ENCODE data around the gene GBP3.
"Not testable (repeated sequence)": the region's sequence is repeated elsewhere in the genome, so short reads cannot be mapped to it uniquely, and the experiment has no call there.

GRCh38 chr1:89049187-89049586 lies 26.5 kb upstream of the GBP3 start:
- TF ChIP-seq BCL6 (CRISPR knock-in tag; IDR thresholded peaks at IDR 0.05); LEF1 (IDR thresholded peaks at IDR 0.05); CTCF (IDR thresholded peaks at IDR 0.05 in 2 of 3, conservative IDR thresholded peaks at IDR 0.05 in 1 of 3; ENCODE audit: insufficient read depth in 2 of 3, low read depth in 1 of 3, low read length in 3 of 3); SMARCB1 (IDR thresholded peaks at IDR 0.05; ENCODE audit: insufficient read length, low read depth); NFYB (IDR thresholded peaks at IDR 0.05; ENCODE audit: extremely low read depth, insufficient read length); NFE2 (IDR thresholded peaks at IDR 0.05; ENCODE audit: low read depth); ELF2 (CRISPR knock-in tag; IDR thresholded peaks at IDR 0.05); CBFA2T3 (IDR thresholded peaks at IDR 0.05): not testable (repeated sequence)
- TF ChIP-seq, protein P1, sequence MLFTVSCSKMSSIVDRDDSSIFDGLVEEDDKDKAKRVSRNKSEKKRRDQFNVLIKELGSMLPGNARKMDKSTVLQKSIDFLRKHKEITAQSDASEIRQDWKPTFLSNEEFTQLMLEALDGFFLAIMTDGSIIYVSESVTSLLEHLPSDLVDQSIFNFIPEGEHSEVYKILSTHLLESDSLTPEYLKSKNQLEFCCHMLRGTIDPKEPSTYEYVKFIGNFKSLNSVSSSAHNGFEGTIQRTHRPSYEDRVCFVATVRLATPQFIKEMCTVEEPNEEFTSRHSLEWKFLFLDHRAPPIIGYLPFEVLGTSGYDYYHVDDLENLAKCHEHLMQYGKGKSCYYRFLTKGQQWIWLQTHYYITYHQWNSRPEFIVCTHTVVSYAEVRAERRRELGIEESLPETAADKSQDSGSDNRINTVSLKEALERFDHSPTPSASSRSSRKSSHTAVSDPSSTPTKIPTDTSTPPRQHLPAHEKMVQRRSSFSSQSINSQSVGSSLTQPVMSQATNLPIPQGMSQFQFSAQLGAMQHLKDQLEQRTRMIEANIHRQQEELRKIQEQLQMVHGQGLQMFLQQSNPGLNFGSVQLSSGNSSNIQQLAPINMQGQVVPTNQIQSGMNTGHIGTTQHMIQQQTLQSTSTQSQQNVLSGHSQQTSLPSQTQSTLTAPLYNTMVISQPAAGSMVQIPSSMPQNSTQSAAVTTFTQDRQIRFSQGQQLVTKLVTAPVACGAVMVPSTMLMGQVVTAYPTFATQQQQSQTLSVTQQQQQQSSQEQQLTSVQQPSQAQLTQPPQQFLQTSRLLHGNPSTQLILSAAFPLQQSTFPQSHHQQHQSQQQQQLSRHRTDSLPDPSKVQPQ (CRISPR knock-in tag; IDR thresholded peaks at IDR 0.05; ENCODE audit: borderline replicate concordance): not testable (repeated sequence)
- TF ChIP-seq, protein P2, sequence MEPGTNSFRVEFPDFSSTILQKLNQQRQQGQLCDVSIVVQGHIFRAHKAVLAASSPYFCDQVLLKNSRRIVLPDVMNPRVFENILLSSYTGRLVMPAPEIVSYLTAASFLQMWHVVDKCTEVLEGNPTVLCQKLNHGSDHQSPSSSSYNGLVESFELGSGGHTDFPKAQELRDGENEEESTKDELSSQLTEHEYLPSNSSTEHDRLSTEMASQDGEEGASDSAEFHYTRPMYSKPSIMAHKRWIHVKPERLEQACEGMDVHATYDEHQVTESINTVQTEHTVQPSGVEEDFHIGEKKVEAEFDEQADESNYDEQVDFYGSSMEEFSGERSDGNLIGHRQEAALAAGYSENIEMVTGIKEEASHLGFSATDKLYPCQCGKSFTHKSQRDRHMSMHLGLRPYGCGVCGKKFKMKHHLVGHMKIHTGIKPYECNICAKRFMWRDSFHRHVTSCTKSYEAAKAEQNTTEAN (CRISPR knock-in tag; IDR thresholded peaks at IDR 0.05): not testable (repeated sequence)
- TF ChIP-seq, protein P3, sequence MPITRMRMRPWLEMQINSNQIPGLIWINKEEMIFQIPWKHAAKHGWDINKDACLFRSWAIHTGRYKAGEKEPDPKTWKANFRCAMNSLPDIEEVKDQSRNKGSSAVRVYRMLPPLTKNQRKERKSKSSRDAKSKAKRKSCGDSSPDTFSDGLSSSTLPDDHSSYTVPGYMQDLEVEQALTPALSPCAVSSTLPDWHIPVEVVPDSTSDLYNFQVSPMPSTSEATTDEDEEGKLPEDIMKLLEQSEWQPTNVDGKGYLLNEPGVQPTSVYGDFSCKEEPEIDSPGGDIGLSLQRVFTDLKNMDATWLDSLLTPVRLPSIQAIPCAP (CRISPR knock-in tag; IDR thresholded peaks at IDR 0.05; ENCODE audit: borderline replicate concordance): not testable (repeated sequence)
